ENCODE data around the gene COG5.

COG5 gene

DNA sequence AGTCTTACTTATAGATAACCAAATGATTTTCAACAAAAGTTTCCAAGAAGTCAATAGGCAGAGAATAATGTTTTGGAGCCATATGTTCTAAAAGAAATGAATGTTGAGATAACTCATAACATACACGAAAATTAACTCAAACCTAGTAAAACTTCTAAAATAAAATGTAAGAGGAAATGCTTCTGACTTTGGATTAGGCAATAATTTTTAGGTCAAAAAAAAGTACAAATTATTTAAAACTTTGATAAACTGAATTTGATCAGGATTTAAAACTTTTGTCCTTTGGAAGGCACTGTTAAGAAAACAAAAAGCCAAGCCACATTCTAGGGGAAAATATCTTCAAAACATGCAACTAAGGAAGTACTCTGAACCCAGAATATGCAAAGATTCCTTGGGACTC lies 242.1 kb downstream of the COG5 start:
- no peak overlapping the region for H3K4me3 ChIP-seq (ENCODE audit: low read depth, low read length)
- TF ChIP-seq, protein P1, sequence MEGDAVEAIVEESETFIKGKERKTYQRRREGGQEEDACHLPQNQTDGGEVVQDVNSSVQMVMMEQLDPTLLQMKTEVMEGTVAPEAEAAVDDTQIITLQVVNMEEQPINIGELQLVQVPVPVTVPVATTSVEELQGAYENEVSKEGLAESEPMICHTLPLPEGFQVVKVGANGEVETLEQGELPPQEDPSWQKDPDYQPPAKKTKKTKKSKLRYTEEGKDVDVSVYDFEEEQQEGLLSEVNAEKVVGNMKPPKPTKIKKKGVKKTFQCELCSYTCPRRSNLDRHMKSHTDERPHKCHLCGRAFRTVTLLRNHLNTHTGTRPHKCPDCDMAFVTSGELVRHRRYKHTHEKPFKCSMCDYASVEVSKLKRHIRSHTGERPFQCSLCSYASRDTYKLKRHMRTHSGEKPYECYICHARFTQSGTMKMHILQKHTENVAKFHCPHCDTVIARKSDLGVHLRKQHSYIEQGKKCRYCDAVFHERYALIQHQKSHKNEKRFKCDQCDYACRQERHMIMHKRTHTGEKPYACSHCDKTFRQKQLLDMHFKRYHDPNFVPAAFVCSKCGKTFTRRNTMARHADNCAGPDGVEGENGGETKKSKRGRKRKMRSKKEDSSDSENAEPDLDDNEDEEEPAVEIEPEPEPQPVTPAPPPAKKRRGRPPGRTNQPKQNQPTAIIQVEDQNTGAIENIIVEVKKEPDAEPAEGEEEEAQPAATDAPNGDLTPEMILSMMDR (IDR thresholded peaks at IDR 0.05; ENCODE audit: low read depth, low read length) = no peak

DNA sequence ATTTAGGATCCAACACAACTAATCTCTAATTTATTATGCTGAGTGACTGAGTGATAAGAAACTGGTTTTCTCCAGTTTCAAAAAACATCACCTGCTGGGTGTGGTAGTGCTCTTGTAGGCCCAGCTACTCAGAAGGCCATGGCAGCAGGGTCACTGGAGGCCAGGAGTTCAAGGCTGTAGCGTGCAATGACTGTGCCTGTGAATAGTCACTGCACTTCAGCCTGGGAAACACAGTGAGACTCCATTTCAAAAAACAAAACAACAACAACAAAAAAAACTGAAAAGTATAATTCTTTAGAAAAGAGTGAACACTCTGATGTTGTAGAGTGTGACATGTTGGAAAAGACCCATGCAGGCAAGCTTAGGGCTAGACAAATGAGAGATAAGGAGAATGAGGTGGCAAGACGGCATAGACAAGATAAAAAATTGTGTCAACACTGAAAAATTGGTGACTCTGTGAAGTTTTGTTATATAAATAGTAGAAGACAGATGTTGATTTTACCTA lies 243.9 kb downstream of the COG5 start:
- TF ChIP-seq, protein P1 (IDR thresholded peaks at IDR 0.05; ENCODE audit: low read depth, low read length) = no peak
- H3K4me3 ChIP-seq (ENCODE audit: low read depth, low read length) = no peak overlapping the region

DNA sequence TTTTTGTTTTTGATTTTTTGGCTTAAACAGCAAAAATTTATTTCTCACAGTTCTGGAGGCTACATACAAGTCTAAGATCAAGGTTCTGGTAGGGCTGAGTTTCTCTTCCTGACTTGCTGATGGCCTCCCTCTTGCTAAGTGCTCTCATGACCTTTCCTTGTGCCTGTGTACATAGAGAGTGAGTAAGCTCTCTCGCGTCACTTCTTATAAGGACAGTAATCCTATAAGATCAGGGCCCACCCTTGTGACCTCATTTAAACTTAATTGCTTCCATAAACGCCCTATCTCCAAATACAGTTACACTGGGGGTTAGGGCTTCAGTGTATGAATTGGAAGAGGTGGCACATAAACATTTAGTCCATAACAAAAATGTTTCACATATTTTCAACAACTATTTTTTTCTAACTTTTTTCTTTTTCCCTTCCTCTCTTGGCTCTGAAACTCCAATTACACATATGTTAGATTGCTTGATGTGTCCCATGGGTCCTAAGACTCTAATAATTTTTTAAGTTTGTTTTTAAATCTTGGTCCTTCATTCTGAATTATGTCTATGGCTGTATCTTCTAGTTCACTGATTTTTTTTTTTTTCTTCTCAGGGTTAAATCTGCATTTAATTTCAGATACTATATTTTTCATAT lies 245.1 kb downstream of the COG5 start:
- TF ChIP-seq, protein P1 (IDR thresholded peaks at IDR 0.05; ENCODE audit: low read depth, low read length) = no peak
- no peak overlapping the region for H3K4me3 ChIP-seq (ENCODE audit: low read depth, low read length)

DNA sequence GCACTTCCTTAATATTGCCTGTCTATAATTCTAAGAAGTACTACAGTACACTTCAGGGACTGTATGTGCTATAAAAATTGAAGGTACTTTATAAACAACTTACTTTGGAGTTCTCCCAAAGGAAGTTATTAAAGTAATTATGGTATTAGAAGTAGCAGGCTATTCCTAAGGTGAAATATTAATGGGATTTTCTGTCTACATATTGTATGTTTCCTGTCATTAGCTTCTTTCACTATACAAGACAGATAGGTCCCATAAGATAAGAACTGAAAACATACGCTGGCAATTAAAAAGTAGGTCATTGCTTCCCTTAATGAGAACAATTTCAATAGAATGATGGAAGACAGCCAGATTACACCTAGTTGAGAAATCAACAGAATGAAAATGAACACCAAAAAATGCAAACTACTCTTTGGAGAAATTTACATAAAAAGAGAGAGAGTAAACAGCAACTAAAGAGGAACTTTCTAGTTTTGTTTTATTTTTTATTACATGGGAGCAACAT lies 248.0 kb downstream of the COG5 start:
- TF ChIP-seq, protein P1 (IDR thresholded peaks at IDR 0.05; ENCODE audit: low read depth, low read length) = no peak
- H3K4me3 ChIP-seq (ENCODE audit: low read depth, low read length) = no peak overlapping the region

DNA sequence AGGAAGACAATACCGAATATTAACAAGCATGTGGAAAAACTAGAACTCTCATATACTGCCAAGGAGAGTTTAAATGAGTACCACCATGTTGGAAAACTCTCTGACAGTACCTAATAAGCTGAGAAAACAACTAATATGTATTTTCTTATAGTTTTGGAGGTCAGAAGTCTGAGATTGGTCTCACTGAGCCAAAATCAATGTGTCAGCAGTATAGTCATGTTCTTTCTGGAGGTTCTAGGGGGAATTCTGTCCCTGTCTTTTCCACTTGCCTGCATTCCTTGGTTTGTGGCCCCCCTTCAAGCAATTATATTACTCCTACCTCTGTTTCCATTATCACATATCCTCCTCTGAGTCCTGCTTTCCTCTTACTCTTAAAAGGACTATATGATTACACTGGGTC lies 250.4 kb downstream of the COG5 start:
- no peak overlapping the region for H3K4me3 ChIP-seq (ENCODE audit: low read depth, low read length)
- TF ChIP-seq, protein P1 (IDR thresholded peaks at IDR 0.05; ENCODE audit: low read depth, low read length) = no peak

DNA sequence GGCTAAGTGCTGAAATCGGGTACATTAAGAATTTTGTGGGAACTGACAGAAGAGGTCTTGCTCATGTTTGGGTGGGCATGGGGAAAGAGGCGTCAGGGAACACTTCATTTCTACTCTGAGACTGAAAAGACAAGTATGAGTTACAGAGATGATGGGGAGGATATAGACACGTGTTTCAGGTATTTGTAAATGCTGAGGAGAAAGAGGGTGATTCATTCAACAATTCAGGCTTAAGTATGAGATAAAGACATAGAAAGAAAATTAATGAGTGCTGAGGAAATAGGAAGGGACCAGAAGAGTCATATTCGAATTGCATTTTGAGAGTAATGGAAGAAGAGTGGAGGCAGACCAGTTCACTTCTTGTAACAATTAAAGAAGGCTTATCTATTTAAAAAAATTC lies 251.3 kb downstream of the COG5 start:
- TF ChIP-seq, protein P1 (IDR thresholded peaks at IDR 0.05; ENCODE audit: low read depth, low read length) = no peak
- no peak overlapping the region for H3K4me3 ChIP-seq (ENCODE audit: low read depth, low read length)

DNA sequence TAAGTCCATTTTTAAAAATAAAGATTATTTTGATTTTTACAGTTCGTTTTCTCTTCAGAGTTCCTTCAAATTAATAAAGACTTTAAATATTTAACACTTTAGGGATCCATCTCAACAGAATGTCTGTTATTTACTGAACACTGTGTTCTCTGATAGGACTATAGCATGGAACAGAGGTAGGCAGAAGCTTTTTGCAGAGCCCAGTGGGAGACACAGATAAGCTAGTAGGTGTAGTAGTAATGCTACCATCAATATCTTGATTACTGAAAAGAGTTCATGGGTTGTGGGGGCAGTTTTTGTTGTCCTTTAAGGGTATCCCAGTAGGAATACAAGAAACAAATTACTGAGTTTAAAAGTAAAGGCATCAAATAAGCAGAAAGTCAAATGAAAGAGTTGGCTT lies 254.4 kb downstream of the COG5 start:
- H3K4me3 ChIP-seq (ENCODE audit: low read depth, low read length) = no peak overlapping the region
- TF ChIP-seq, protein P1 (IDR thresholded peaks at IDR 0.05; ENCODE audit: low read depth, low read length) = no peak
